Neural crest cell (in vitro differentiated cells): ENCODE data around the gene MICAL3. TPM values are rescaled to one million over a fixed set of nuclear protein-coding genes. Genes with fewer than 3 reads are reported as not detected.
"Not testable (repeated sequence)": the region's sequence is repeated elsewhere in the genome, so short reads cannot be mapped to it uniquely, and the experiment has no call there.

ENCODE experiments used
- DNase-seq: peaks from one replicate; pipeline ENCODE4 v3.0.0; 2021; ENCODE audit warnings: low read depth, mixed read lengths, low spot score
- H3K27ac Mint-ChIP-seq: one replicate; pipeline ENCODE4 v1.8.0; 2021; ENCODE audit warnings: mild to moderate bottlenecking, mixed read lengths; ENCODE audit not compliant: unreplicated experiment
- H3K27me3 Mint-ChIP-seq: 2 replicates; pipeline ENCODE4 v1.8.0; 2021; ENCODE audit warnings: low read depth, mild to moderate bottlenecking, mixed read lengths
- H3K36me3 Mint-ChIP-seq: 2 replicates; pipeline ENCODE4 v1.8.0; 2021; ENCODE audit warnings: low read depth, mild to moderate bottlenecking, mixed read lengths
- H3K4me1 Mint-ChIP-seq: 2 replicates; pipeline ENCODE4 v1.8.0; 2021; ENCODE audit warnings: mixed read lengths
- H3K4me3 Mint-ChIP-seq: one replicate; pipeline ENCODE4 v1.8.0; 2021; ENCODE audit warnings: mild to moderate bottlenecking, mixed read lengths
- H3K9me3 Mint-ChIP-seq: 2 replicates; pipeline ENCODE4 v1.8.0; 2021; ENCODE audit warnings: mixed read lengths
- CTCF ChIP-seq: fragments of 200-600 bp; sonication (generic); conservative IDR thresholded peaks from 2 replicates; pipeline ENCODE4 v1.5.0; 2021; ENCODE audit warnings: antibody characterized with exemption, mild to moderate bottlenecking
- total RNA-seq: library from RNA; stranded (reverse); gene quantifications from 2 replicates; pipeline ENCODE4 v1.2.1, GENCODE V29; 2021

Gene MICAL3
- total RNA-seq, 1 donor from 2014 or later, result 84.5 TPM

- H3K9me3 Mint-ChIP-seq, result no peaks in the 10 kb centered on the region
- H3K27ac Mint-ChIP-seq, result no peak overlapping the region
- no peaks in the 10 kb centered on the region for H3K27me3 Mint-ChIP-seq
- peaks cover 15% of the 10 kb centered on the region for H3K4me1 Mint-ChIP-seq
- no peak overlapping the region for H3K4me3 Mint-ChIP-seq
- TF ChIP-seq CTCF, result no peak
- H3K36me3 Mint-ChIP-seq, result no peaks in the 10 kb centered on the region
- no peak for DNase-seq
Observed at GRCh38 chr22:18042685-18043084, 18.3 kb upstream of the MICAL3 start.

- not testable (repeated sequence) for H3K4me3 Mint-ChIP-seq, H3K36me3 Mint-ChIP-seq, H3K27ac Mint-ChIP-seq, H3K9me3 Mint-ChIP-seq, H3K27me3 Mint-ChIP-seq, DNase-seq
- H3K4me1 Mint-ChIP-seq, result peaks cover 15% of the 10 kb centered on the region
Observed at GRCh38 chr22:18040898-18041297, 16.5 kb upstream of the MICAL3 start.

- Mint-ChIP-seq H3K36me3 (no peaks in the 10 kb centered on the region), H3K4me1 (no peaks in the 10 kb centered on the region), H3K27ac (no peak overlapping the region), H3K27me3 (no peaks in the 10 kb centered on the region), H3K4me3 (no peak overlapping the region), H3K9me3 (no peaks in the 10 kb centered on the region)
- DNase-seq, result no peak
- TF ChIP-seq CTCF, result no peak
Observed at GRCh38 chr22:18035751-18036150, 11.4 kb upstream of the MICAL3 start.

- H3K27ac Mint-ChIP-seq, result no peak overlapping the region
Observed at GRCh38 chr22:18034076-18034475, 9.7 kb upstream of the MICAL3 start.

GRCh38 chr22:18033204-18033998 lies 9.0 kb upstream of the MICAL3 start:
- no peak overlapping the region for H3K27ac Mint-ChIP-seq
- no peak for TF ChIP-seq CTCF
- H3K36me3 Mint-ChIP-seq, result no peaks in the 10 kb centered on the region
- H3K27me3 Mint-ChIP-seq, result peaks cover 12% of the 10 kb centered on the region
- no peaks in the 10 kb centered on the region for H3K9me3 Mint-ChIP-seq
- H3K4me3 Mint-ChIP-seq, result no peak overlapping the region
- no peaks in the 10 kb centered on the region for H3K4me1 Mint-ChIP-seq
- DNase-seq, result no peak

More at GRCh38 chr22:18034076-18034475, 9.7 kb upstream of the MICAL3 start:
- no peaks in the 10 kb centered on the region for H3K4me1 Mint-ChIP-seq
- H3K36me3 Mint-ChIP-seq, result no peaks in the 10 kb centered on the region
- no peak for DNase-seq
- no peaks in the 10 kb centered on the region for H3K9me3 Mint-ChIP-seq
- TF ChIP-seq CTCF, result no peak
- peaks cover 9% of the 10 kb centered on the region for H3K27me3 Mint-ChIP-seq
- no peak overlapping the region for H3K4me3 Mint-ChIP-seq

GRCh38 chr22:18032455-18033101 lies 8.2 kb upstream of the MICAL3 start:
- no peak overlapping the region for H3K4me3 Mint-ChIP-seq
- no peaks in the 10 kb centered on the region for H3K9me3 Mint-ChIP-seq
- no peaks in the 10 kb centered on the region for H3K4me1 Mint-ChIP-seq
- no peak for TF ChIP-seq CTCF
- no peak for DNase-seq
- no peak overlapping the region for H3K27ac Mint-ChIP-seq
- peaks cover 20% of the 10 kb centered on the region for H3K27me3 Mint-ChIP-seq
- no peaks in the 10 kb centered on the region for H3K36me3 Mint-ChIP-seq
